ENCODE data around the gene EPOP.

GRCh38 chr17:38674749-38675615 is at the start of gene EPOP:
- TF ChIP-seq SOX13 (IDR thresholded peaks at IDR 0.05) = peak; percentile 22; the same call in 1 of the 2 replicates
- peak in 1 of 2 experiments; percentile 57; a peak in 1 of 4 replicates for TF ChIP-seq SOX13 (CRISPR knock-in tag; conservative IDR thresholded peaks at IDR 0.05 in 1 of 2, IDR thresholded peaks at IDR 0.05 in 1 of 2)
- TF ChIP-seq CTCF (CRISPR knock-in tag; IDR thresholded peaks at IDR 0.05) = 0 out of 2 replicates have a peak, but pooled peaks have one; percentile 8
- TF ChIP-seq MBNL3 (CRISPR knock-in tag; conservative IDR thresholded peaks at IDR 0.05) = no peak
- TF ChIP-seq ZNF407 (CRISPR knock-in tag; IDR thresholded peaks at IDR 0.05; ENCODE audit: not compliant biosample characterization) = no peak
- peak; percentile 90; the same call in 1 of the 2 replicates for TF ChIP-seq KAT7 (CRISPR knock-in tag; IDR thresholded peaks at IDR 0.05; ENCODE audit: borderline replicate concordance)
- no peak for TF ChIP-seq TCF12 (IDR thresholded peaks at IDR 0.05)
- TF ChIP-seq TCF12 (CRISPR knock-in tag; IDR thresholded peaks at IDR 0.05) = peak; percentile 16; the same call in 1 of the 2 replicates
- TF ChIP-seq ZNF292 (CRISPR knock-in tag; IDR thresholded peaks at IDR 0.05; ENCODE audit: borderline replicate concordance, low read depth) = no peak
- 0 out of 2 replicates have a peak, but pooled peaks have one; percentile 39 for TF ChIP-seq ATF1 (CRISPR knock-in tag; IDR thresholded peaks at IDR 0.05)
- peak; percentile 76 for TF ChIP-seq YY1 (IDR thresholded peaks at IDR 0.05; ENCODE audit: insufficient read depth, insufficient replicate concordance, low read depth, low read length)
- peak; percentile 69 to 88 for TF ChIP-seq POLR2A (IDR thresholded peaks at IDR 0.05; ENCODE audit: insufficient read depth in 1 of 2, low read depth in 2 of 2, low read length in 2 of 2)
- TF ChIP-seq PAWR (CRISPR knock-in tag; IDR thresholded peaks at IDR 0.05; ENCODE audit: borderline replicate concordance) = no peak
- TF ChIP-seq RFX5 (IDR thresholded peaks at IDR 0.05; ENCODE audit: low read depth, low read length) = peak; percentile 72
